OCI-LY1 (cell line): ENCODE data around the gene NODAL.

Source experiments
- H2AFZ ChIP-seq: fragments of 200-600 bp; sonication (generic), shearing (Covaris generic); 2 replicates; pipeline ENCODE4 v1.6.0; 2014; ENCODE audit warnings: antibody characterized with exemption, mild to moderate bottlenecking, low read length
- H3F3A ChIP-seq: fragments of 200-600 bp; sonication (generic), shearing (Covaris generic); 2 replicates; pipeline ENCODE4 v1.6.0; 2014; ENCODE audit warnings: mild to moderate bottlenecking, antibody characterized with exemption, low read length, moderate library complexity; ENCODE audit not compliant: insufficient read depth
- H3K27ac ChIP-seq: fragments of 200-600 bp; sonication (generic); 2 replicates; pipeline ENCODE4 v1.5.1; 2014; ENCODE audit warnings: low read length, mixed run types, mild to moderate bottlenecking, low read depth; ENCODE audit not compliant: poor library complexity, severe bottlenecking
- H3K27me3 ChIP-seq: fragments of 200-600 bp; sonication (generic); 2 replicates; pipeline ENCODE4 v1.6.0; 2014; ENCODE audit warnings: antibody characterized with exemption, mild to moderate bottlenecking, low read length, moderate library complexity; ENCODE audit not compliant: insufficient read depth
- H3K36me3 ChIP-seq: fragments of 200-600 bp; sonication (generic); 2 replicates; pipeline ENCODE4 v1.6.1; 2014; ENCODE audit warnings: mild to moderate bottlenecking, antibody characterized with exemption, low read length, moderate library complexity, mixed read lengths; ENCODE audit not compliant: insufficient read depth
- H3K4me1 ChIP-seq: fragments of 200-600 bp; sonication (generic); 2 replicates; pipeline ENCODE4 v1.5.1; 2014; ENCODE audit warnings: mild to moderate bottlenecking, low read length, moderate library complexity; ENCODE audit not compliant: insufficient read depth, severe bottlenecking
- H3K4me2 ChIP-seq: fragments of 200-600 bp; sonication (generic), shearing (Covaris generic); 2 replicates; pipeline ENCODE4 v1.6.1; 2014; ENCODE audit warnings: low read length
- H3K4me3 ChIP-seq: fragments of 200-600 bp; sonication (generic); 2 replicates; pipeline ENCODE4 v1.5.1; 2014; ENCODE audit warnings: low read length, low read depth, mild to moderate bottlenecking, mixed read lengths; ENCODE audit not compliant: poor library complexity, severe bottlenecking
- H3K79me2 ChIP-seq: fragments of 200-600 bp; shearing (Covaris generic); 2 replicates; pipeline ENCODE4 v1.6.1; 2016; ENCODE audit warnings: mixed run types, low read length, mixed read lengths; ENCODE audit not compliant: insufficient read depth
- H3K9ac ChIP-seq: fragments of 200-600 bp; sonication (generic), shearing (Covaris generic); 2 replicates; pipeline ENCODE4 v1.6.1; 2014; ENCODE audit warnings: mild to moderate bottlenecking, low read length, mixed read lengths
- H3K9me2 ChIP-seq: fragments of 200-600 bp; sonication (generic), shearing (Covaris generic); 2 replicates; pipeline ENCODE4 v1.6.1; 2014; ENCODE audit warnings: low read depth, mild to moderate bottlenecking, low read length, mixed read lengths
- H3K9me3 ChIP-seq: fragments of 200-600 bp; shearing (Covaris generic); 2 replicates; pipeline ENCODE4 v1.6.1; 2014; ENCODE audit warnings: low read length, mixed read lengths
- H4K20me1 ChIP-seq: fragments of 200-600 bp; sonication (generic), shearing (Covaris generic); 2 replicates; pipeline ENCODE4 v1.6.0; 2016; ENCODE audit warnings: mild to moderate bottlenecking, low read length; ENCODE audit not compliant: insufficient read depth
- EZH2 ChIP-seq: fragments of 200-600 bp; sonication (generic), shearing (Covaris generic); IDR thresholded peaks from 2 replicates; pipeline ENCODE4 v1.8.0; 2017; ENCODE audit warnings: borderline replicate concordance, mixed run types, mild to moderate bottlenecking, antibody characterized with exemption, low read length, moderate library complexity, mixed read lengths
- TF ChIP-seq, protein P1 (sequence below): fragments of 200-600 bp; sonication (generic), shearing (Covaris generic); IDR thresholded peaks from 2 replicates; pipeline ENCODE4 v1.5.1; 2017; ENCODE audit warnings: mild to moderate bottlenecking, antibody characterized with exemption, low read length, moderate library complexity, mixed read lengths

The NODAL gene

GRCh38 chr10:70445718-70446657, 4.5 kb upstream of the NODAL start:
- Histone ChIP-seq H4K20me1 (no peaks in the 10 kb centered on the region), H3K9me3 (no peaks in the 10 kb centered on the region), H3K9me2 (no peaks in the 10 kb centered on the region), H3K27ac (no peak overlapping the region), H3K4me2 (no peak overlapping the region), H3K36me3 (no peaks in the 10 kb centered on the region), H3K79me2 (no peaks in the 10 kb centered on the region), H2AFZ (no peak overlapping the region), H3K9ac (no peak overlapping the region), H3K27me3 (no peaks in the 10 kb centered on the region), H3K4me1 (no peaks in the 10 kb centered on the region), H3K4me3 (no peak overlapping the region), H3F3A (no peaks in the 10 kb centered on the region)
- TF ChIP-seq EZH2 = no peak

DNA sequence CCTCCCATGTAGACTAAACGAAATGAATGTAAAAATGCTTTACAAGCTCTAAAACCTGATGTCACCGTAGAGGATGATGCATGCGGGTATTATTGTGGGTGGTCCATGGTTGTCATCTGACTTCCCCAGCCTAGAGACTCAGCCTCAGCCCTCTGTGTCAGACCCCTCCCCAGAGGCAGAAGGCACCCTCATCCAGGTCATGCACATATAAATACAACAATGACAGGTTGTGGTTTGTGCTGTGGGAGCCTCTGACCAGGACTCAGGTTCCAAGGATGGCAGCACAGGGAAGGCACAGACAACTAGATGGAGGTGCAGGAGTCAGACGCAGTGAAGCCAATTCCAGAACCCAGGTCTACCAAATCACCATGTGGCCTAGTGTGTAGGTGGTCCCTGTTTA, 3.3 kb upstream of the NODAL start:
- Histone ChIP-seq H3K9me3 (no peaks in the 10 kb centered on the region), H3K9ac (no peak overlapping the region), H3K79me2 (no peaks in the 10 kb centered on the region), H3K27me3 (peaks cover 3% of the 10 kb centered on the region; the same call in 1 of the 2 replicates), H3K4me2 (no peak overlapping the region), H3F3A (no peaks in the 10 kb centered on the region), H4K20me1 (no peaks in the 10 kb centered on the region), H3K36me3 (no peaks in the 10 kb centered on the region), H3K4me1 (no peaks in the 10 kb centered on the region), H3K4me3 (no peak overlapping the region), H2AFZ (no peak overlapping the region), H3K9me2 (no peaks in the 10 kb centered on the region), H3K27ac (no peak overlapping the region)
- no peak for TF ChIP-seq EZH2
- TF ChIP-seq, protein P1, sequence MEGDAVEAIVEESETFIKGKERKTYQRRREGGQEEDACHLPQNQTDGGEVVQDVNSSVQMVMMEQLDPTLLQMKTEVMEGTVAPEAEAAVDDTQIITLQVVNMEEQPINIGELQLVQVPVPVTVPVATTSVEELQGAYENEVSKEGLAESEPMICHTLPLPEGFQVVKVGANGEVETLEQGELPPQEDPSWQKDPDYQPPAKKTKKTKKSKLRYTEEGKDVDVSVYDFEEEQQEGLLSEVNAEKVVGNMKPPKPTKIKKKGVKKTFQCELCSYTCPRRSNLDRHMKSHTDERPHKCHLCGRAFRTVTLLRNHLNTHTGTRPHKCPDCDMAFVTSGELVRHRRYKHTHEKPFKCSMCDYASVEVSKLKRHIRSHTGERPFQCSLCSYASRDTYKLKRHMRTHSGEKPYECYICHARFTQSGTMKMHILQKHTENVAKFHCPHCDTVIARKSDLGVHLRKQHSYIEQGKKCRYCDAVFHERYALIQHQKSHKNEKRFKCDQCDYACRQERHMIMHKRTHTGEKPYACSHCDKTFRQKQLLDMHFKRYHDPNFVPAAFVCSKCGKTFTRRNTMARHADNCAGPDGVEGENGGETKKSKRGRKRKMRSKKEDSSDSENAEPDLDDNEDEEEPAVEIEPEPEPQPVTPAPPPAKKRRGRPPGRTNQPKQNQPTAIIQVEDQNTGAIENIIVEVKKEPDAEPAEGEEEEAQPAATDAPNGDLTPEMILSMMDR = no peak

GRCh38 chr10:70442332-70442988, 979 bp upstream of the NODAL start:
- H3K4me1 ChIP-seq = no peaks in the 10 kb centered on the region
- no peaks in the 10 kb centered on the region for H3K9me3 ChIP-seq
- no peak overlapping the region for H3K9ac ChIP-seq
- no peaks in the 10 kb centered on the region for H3F3A ChIP-seq
- no peaks in the 10 kb centered on the region for H3K36me3 ChIP-seq
- TF ChIP-seq EZH2 = no peak
- TF ChIP-seq, protein P1 = no peak
- H3K4me2 ChIP-seq = no peak overlapping the region
- H4K20me1 ChIP-seq = no peaks in the 10 kb centered on the region
- no peak overlapping the region for H3K4me3 ChIP-seq
- H3K27me3 ChIP-seq = peaks cover 3% of the 10 kb centered on the region; the same call in 1 of the 2 replicates
- H3K27ac ChIP-seq = no peak overlapping the region
- no peaks in the 10 kb centered on the region for H3K9me2 ChIP-seq
- no peaks in the 10 kb centered on the region for H3K79me2 ChIP-seq
- no peak overlapping the region for H2AFZ ChIP-seq
